Measurements from ENCODE around the gene ELMO1. TPM values are rescaled to one million over a fixed set of nuclear protein-coding genes. Genes with fewer than 3 reads are reported as not detected.

Gene ELMO1
- total RNA-seq, 1 donor from 2014 or later = 29.4 TPM

- no peaks in the 10 kb centered on the region for H3K9me3 Mint-ChIP-seq
- H3K36me3 Mint-ChIP-seq = peaks cover 4% of the 10 kb centered on the region
- H3K4me3 Mint-ChIP-seq = no peak overlapping the region
- H3K4me1 Mint-ChIP-seq (ENCODE audit: unreplicated experiment) = peaks cover 20% of the 10 kb centered on the region
- TF ChIP-seq, protein P1, sequence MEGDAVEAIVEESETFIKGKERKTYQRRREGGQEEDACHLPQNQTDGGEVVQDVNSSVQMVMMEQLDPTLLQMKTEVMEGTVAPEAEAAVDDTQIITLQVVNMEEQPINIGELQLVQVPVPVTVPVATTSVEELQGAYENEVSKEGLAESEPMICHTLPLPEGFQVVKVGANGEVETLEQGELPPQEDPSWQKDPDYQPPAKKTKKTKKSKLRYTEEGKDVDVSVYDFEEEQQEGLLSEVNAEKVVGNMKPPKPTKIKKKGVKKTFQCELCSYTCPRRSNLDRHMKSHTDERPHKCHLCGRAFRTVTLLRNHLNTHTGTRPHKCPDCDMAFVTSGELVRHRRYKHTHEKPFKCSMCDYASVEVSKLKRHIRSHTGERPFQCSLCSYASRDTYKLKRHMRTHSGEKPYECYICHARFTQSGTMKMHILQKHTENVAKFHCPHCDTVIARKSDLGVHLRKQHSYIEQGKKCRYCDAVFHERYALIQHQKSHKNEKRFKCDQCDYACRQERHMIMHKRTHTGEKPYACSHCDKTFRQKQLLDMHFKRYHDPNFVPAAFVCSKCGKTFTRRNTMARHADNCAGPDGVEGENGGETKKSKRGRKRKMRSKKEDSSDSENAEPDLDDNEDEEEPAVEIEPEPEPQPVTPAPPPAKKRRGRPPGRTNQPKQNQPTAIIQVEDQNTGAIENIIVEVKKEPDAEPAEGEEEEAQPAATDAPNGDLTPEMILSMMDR (conservative IDR thresholded peaks at IDR 0.05) = no peak
- DNase-seq (ENCODE audit: extremely low spot score, unreplicated experiment) = no peak
- H3K27me3 Mint-ChIP-seq = no peaks in the 10 kb centered on the region
- H3K27ac Mint-ChIP-seq = no peak overlapping the region
Measured at GRCh38 chr7:36868727-36869411, 579.8 kb downstream of the ELMO1 start.

GRCh38 chr7:36865019-36865418 lies 583.6 kb downstream of the ELMO1 start:
- Mint-ChIP-seq H3K4me3 (no peak overlapping the region), H3K4me1 (ENCODE audit: unreplicated experiment) (peaks cover 27% of the 10 kb centered on the region), H3K9me3 (no peaks in the 10 kb centered on the region), H3K27ac (no peak overlapping the region), H3K36me3 (peaks cover 5% of the 10 kb centered on the region), H3K27me3 (no peaks in the 10 kb centered on the region)
- no peak for DNase-seq (ENCODE audit: extremely low spot score, unreplicated experiment)
- TF ChIP-seq, protein P1 (conservative IDR thresholded peaks at IDR 0.05) = no peak

DNA sequence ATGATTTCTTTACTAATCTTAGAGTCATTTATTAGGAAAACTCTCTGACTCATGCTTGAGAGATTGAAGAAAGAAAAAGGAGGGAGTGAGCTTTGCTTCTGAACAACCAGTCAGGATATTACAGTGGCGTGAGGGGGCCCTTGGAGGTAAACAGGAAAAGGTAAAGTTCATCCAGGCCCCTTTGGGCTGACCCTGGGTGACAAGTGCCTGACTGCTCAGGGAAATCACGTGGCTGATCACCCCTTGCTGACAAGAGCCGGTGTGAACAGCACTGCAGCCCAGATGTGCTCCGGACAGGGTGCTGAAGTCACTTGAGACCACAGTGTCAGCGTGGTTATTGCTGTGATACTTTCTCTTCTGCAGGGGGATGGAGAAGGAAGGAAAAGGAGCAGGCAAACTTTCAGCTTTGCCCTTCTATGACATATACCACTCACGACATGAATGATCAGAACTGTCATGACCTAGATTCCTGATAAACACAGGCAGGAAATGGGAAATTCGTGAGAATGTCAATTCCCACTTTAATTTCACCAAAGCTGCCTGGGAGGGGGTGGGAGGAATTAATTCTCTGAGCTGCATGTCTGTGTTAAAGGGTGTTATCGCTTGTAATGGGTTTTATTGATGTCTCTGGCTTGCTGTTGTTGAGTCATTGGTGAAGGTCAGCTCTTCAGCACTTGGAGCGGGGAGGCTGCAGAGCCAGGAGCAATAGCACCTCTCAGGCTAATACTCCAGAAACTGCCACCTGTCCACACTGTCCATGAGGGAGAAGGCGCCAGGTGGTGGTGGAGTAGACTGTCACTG lies 584.6 kb downstream of the ELMO1 start:
- no peaks in the 10 kb centered on the region for H3K27me3 Mint-ChIP-seq
- H3K4me1 Mint-ChIP-seq (ENCODE audit: unreplicated experiment) = peaks cover 27% of the 10 kb centered on the region
- peaks cover 10% of the 10 kb centered on the region for H3K36me3 Mint-ChIP-seq
- TF ChIP-seq, protein P1 (conservative IDR thresholded peaks at IDR 0.05) = no peak
- no peak for DNase-seq (ENCODE audit: extremely low spot score, unreplicated experiment)
- H3K27ac Mint-ChIP-seq = no peak overlapping the region
- no peaks in the 10 kb centered on the region for H3K9me3 Mint-ChIP-seq
- peak overlapping the region; percentile 32 for H3K4me3 Mint-ChIP-seq

DNA sequence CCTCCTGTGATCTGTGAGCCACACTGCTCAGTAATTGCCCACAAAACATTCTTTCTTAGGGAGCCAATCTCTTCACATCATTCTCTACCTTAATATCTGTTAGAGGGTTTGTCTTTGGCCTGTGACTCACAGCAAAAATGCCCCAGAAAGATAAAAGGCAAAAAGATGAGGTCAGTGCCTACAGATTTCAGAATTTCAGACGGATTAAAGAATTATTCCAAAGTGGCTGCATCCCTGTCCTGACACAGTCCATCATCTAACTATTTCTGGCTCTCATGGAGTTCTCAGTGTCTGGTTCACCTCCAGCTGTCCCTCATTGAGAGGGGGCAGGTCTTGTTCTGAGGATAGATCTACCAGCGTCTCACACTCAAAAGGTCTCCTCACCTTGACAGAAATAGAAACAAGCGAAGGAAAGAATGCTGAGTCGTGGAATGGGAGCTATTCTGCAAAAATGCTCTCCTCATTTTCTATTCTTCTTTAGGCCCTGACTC lies 585.8 kb downstream of the ELMO1 start:
- TF ChIP-seq, protein P1 (conservative IDR thresholded peaks at IDR 0.05) = no peak
- H3K27me3 Mint-ChIP-seq = peaks cover 3% of the 10 kb centered on the region
- H3K9me3 Mint-ChIP-seq = peaks cover 8% of the 10 kb centered on the region
- no peak for DNase-seq (ENCODE audit: extremely low spot score, unreplicated experiment)
- no peak overlapping the region for H3K27ac Mint-ChIP-seq
- H3K4me3 Mint-ChIP-seq = no peak overlapping the region
- peaks cover 27% of the 10 kb centered on the region for H3K4me1 Mint-ChIP-seq (ENCODE audit: unreplicated experiment)
- H3K36me3 Mint-ChIP-seq = peaks cover 13% of the 10 kb centered on the region

- Mint-ChIP-seq H3K27me3 (peaks cover 3% of the 10 kb centered on the region), H3K9me3 (peaks cover 8% of the 10 kb centered on the region), H3K4me1 (ENCODE audit: unreplicated experiment) (peaks cover 27% of the 10 kb centered on the region), H3K36me3 (peaks cover 13% of the 10 kb centered on the region), H3K27ac (no peak overlapping the region), H3K4me3 (no peak overlapping the region)
- TF ChIP-seq, protein P1 (conservative IDR thresholded peaks at IDR 0.05) = no peak
- DNase-seq (ENCODE audit: extremely low spot score, unreplicated experiment) = no peak
Measured at GRCh38 chr7:36861656-36862055, 587.0 kb downstream of the ELMO1 start.

Data from type B pancreatic cell (in vitro differentiated cells).